Trophoblast cell (in vitro differentiated cells and primary cell): ENCODE measurements around the gene MBNL2.

Source experiments
- DNase-seq, 2 donors: peaks; one replicate each; pipeline ENCODE4 v3.0.0-alpha.2; 2016
- H2AFZ ChIP-seq: 2 replicates; pipeline ENCODE4 v1.6.1; 2013; ENCODE audit warnings: low read length, moderate library complexity, mild to moderate bottlenecking; ENCODE audit not compliant: insufficient read depth, poor library complexity
- H2AK5ac ChIP-seq: 2 replicates; pipeline ENCODE4 v1.6.1; 2013; ENCODE audit warnings: mild to moderate bottlenecking, low read length
- H2BK120ac ChIP-seq: 2 replicates; pipeline ENCODE4 v1.6.1; 2013; ENCODE audit warnings: low read length, mild to moderate bottlenecking, moderate library complexity; ENCODE audit not compliant: insufficient read depth, poor library complexity
- H2BK12ac ChIP-seq: 2 replicates; pipeline ENCODE4 v1.6.1; 2013; ENCODE audit warnings: mild to moderate bottlenecking, low read length, moderate library complexity
- H2BK5ac ChIP-seq: 2 replicates; pipeline ENCODE4 v1.6.1; 2013; ENCODE audit warnings: low read length, low read depth, moderate library complexity, mild to moderate bottlenecking; ENCODE audit not compliant: poor library complexity
- H3K14ac ChIP-seq: 2 replicates; pipeline ENCODE4 v1.6.1; 2013; ENCODE audit warnings: mild to moderate bottlenecking, low read length
- H3K18ac ChIP-seq: 2 replicates; pipeline ENCODE4 v1.6.1; 2013; ENCODE audit warnings: mild to moderate bottlenecking, low read length
- H3K23ac ChIP-seq: 2 replicates; pipeline ENCODE4 v1.6.1; 2013; ENCODE audit warnings: low read length
- H3K27ac ChIP-seq: 2 replicates; pipeline ENCODE4 v1.5.1; 2013; ENCODE audit warnings: low read depth, mild to moderate bottlenecking, inconsistent platforms, low read length, moderate library complexity
- H3K27me3 ChIP-seq: 2 replicates; pipeline ENCODE4 v1.6.1; 2013; ENCODE audit warnings: inconsistent platforms, mild to moderate bottlenecking, low read length, moderate library complexity; ENCODE audit not compliant: insufficient read depth
- H3K36me3 ChIP-seq, 2 experiments: 1 replicate in 1 of 2; 2 replicates in 1 of 2; pipeline ENCODE4 v1.6.1; 2013; ENCODE audit warnings: low read length in 2 of 2, mild to moderate bottlenecking in 2 of 2, moderate library complexity in 1 of 2; ENCODE audit not compliant: insufficient read depth in 2 of 2, control insufficient read depth in 1 of 2
- H3K4ac ChIP-seq: 2 replicates; pipeline ENCODE4 v1.6.1; 2013; ENCODE audit warnings: low read depth, mild to moderate bottlenecking, low read length, moderate library complexity
- H3K4me1 ChIP-seq, 2 experiments: 1 replicate in 1 of 2; 2 replicates in 1 of 2; pipeline ENCODE4 v1.6.1; 2013; ENCODE audit warnings: low read length in 2 of 2, mild to moderate bottlenecking in 2 of 2, moderate library complexity in 1 of 2; ENCODE audit not compliant: insufficient read depth in 2 of 2, control insufficient read depth in 1 of 2
- H3K4me2 ChIP-seq: 2 replicates; pipeline ENCODE4 v1.6.1; 2013; ENCODE audit warnings: inconsistent platforms, mild to moderate bottlenecking, low read length, moderate library complexity
- H3K4me3 ChIP-seq: 2 replicates; pipeline ENCODE4 v1.5.1; 2013; ENCODE audit warnings: mild to moderate bottlenecking, low read depth, low read length, inconsistent platforms
- H3K79me1 ChIP-seq: one replicate; pipeline ENCODE4 v1.6.1; 2013; ENCODE audit warnings: low read length
- H3K79me2 ChIP-seq: 2 replicates; pipeline ENCODE4 v1.6.1; 2013; ENCODE audit warnings: low read length, mild to moderate bottlenecking; ENCODE audit not compliant: control insufficient read depth, insufficient read depth, poor library complexity
- H3K9ac ChIP-seq: 2 replicates; pipeline ENCODE4 v1.6.1; 2013; ENCODE audit warnings: mild to moderate bottlenecking, low read length
- H3K9me3 ChIP-seq: 2 replicates; pipeline ENCODE4 v1.6.1; 2013; ENCODE audit warnings: low read depth, mild to moderate bottlenecking, control low read depth, inconsistent platforms, low read length; ENCODE audit not compliant: insufficient read depth
- H4K12ac ChIP-seq: 2 replicates; pipeline ENCODE4 v1.6.1; 2013; ENCODE audit warnings: low read depth, mild to moderate bottlenecking, low read length, moderate library complexity
- H4K8ac ChIP-seq: 2 replicates; pipeline ENCODE4 v1.6.1; 2013; ENCODE audit warnings: low read depth, mild to moderate bottlenecking, low read length, moderate library complexity
- H4K91ac ChIP-seq: one replicate; pipeline ENCODE4 v1.6.1; 2013; ENCODE audit warnings: low read depth, mild to moderate bottlenecking, low read length, moderate library complexity
- WGBS: extraction: QIAGEN DNeasy Blood & Tissue Kit; methylation state at CpG from one replicate; pipeline ENCODE4 v1.1.7; 2013; ENCODE audit warnings: missing lambda C conversion rate; ENCODE audit not compliant: insufficient read length, insufficient coverage; ENCODE audit errors: extremely low coverage; 5-methylcytosine and 5-hydroxymethylcytosine counted together

The MBNL2 gene

DNA sequence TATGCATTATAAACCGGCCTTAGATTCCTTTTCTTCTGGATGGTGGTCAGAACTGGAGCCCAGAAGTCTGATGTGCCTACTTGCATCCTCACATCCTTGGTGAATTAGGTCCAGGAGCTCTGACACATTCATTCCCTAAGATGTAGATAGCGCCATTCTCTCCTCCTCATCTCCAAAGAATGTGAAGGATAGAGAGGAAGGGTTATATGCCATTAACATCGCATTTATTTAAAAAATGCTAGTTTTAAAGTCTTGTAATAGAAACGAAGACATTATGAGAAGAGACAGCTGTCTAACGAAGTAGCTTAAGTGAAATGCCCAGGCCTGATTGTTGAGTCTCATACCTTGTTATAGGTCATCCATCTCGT is 9.7 kb downstream of the MBNL2 start:
- H3K14ac ChIP-seq: no peak overlapping the region
- H3K9me3 ChIP-seq: no peaks in the 10 kb centered on the region
- whole genome bisulfite sequencing: no CpG with 5 or more reads among the region's 6 CpGs
- no peak overlapping the region for H3K4me3 ChIP-seq
- no peak overlapping the region for H3K9ac ChIP-seq
- peak in 1 of 2 donors; percentile 40 for DNase-seq
- H3K23ac ChIP-seq: no peak overlapping the region
- H2AFZ ChIP-seq: no peak overlapping the region
- H2BK120ac ChIP-seq: no peak overlapping the region
- H3K36me3 ChIP-seq: peaks cover 8 to 22% of the 10 kb centered on the region in 2 experiments
- no peak overlapping the region for H2BK12ac ChIP-seq
- H4K8ac ChIP-seq: no peak overlapping the region
- no peak overlapping the region for H3K18ac ChIP-seq
- H2AK5ac ChIP-seq: no peak overlapping the region
- H3K4me1 ChIP-seq: peaks cover 6 to 23% of the 10 kb centered on the region in 2 experiments
- peaks cover 27% of the 10 kb centered on the region for H3K79me2 ChIP-seq
- no peak overlapping the region for H2BK5ac ChIP-seq
- H4K91ac ChIP-seq: no peak overlapping the region
- no peaks in the 10 kb centered on the region for H3K27me3 ChIP-seq
- no peak overlapping the region for H3K27ac ChIP-seq
- no peak overlapping the region for H4K12ac ChIP-seq
- peak overlapping the region; percentile 84 for H3K4ac ChIP-seq
- no peak overlapping the region for H3K4me2 ChIP-seq
- peaks cover 6% of the 10 kb centered on the region for H3K79me1 ChIP-seq

DNA sequence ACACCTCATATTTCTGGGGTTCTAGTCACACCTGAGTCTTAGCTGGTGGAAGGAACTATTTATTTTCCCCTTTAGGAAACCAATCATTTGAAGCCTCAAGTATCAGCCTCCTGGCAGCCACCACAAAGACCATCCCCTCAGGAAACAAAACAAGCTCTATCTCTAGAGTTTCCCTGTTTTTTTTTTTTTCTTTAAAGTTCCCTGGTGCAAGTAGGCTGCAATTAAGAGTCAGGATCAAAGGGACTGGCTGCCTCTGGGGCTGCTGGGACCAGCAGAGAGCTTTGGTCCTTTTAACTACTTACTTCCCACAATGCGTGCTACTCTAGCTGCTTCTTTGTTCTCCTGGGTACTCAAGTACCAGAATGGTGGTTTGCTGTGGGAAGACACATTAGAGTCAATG is 11.4 kb downstream of the MBNL2 start:
- Histone ChIP-seq H3K18ac (no peak overlapping the region), H3K4ac (peak overlapping the region; percentile 52), H3K4me1 (peaks cover 1 to 18% of the 10 kb centered on the region in 2 experiments), H3K9me3 (no peaks in the 10 kb centered on the region), H3K36me3 (peaks cover 10 to 25% of the 10 kb centered on the region in 2 experiments), H3K27ac (peak overlapping the region; percentile 8), H3K14ac (no peak overlapping the region), H2AFZ (no peak overlapping the region), H2BK120ac (no peak overlapping the region), H3K79me1 (peaks cover 3% of the 10 kb centered on the region), H4K8ac (no peak overlapping the region), H3K4me2 (no peak overlapping the region), H3K79me2 (peaks cover 25% of the 10 kb centered on the region), H4K91ac (no peak overlapping the region), H3K4me3 (no peak overlapping the region), H3K27me3 (no peaks in the 10 kb centered on the region), H3K23ac (no peak overlapping the region), H3K9ac (no peak overlapping the region), H2BK5ac (no peak overlapping the region), H2BK12ac (no peak overlapping the region), H2AK5ac (no peak overlapping the region), H4K12ac (no peak overlapping the region)
- no CpG with 5 or more reads among the region's 1 CpG for WGBS
- DNase-seq: no peak

DNA sequence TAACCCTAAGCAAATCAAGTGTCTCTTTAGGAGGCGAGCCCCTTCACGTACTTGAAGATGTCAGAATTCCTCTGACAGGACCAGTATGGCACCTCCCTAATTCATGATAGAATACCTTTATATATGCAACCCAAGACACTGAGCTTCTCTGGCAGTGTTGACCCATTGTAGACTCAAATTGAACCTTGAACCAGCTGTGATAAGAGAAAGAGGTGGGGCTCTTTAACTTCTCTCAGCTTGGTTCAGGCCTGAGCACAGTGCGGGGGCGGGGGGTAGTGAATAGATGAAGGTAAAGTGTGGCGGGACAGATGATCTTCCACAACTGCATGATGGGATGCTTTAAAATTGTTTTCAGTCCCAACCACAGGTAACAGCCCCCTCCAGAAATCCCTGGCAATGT is 12.1 kb downstream of the MBNL2 start:
- H3K4me3 ChIP-seq: no peak overlapping the region
- no peak overlapping the region for H3K4me2 ChIP-seq
- H3K27ac ChIP-seq: no peak overlapping the region
- no peak overlapping the region for H2BK120ac ChIP-seq
- no peaks in the 10 kb centered on the region for H3K27me3 ChIP-seq
- DNase-seq: no peak
- no peak overlapping the region for H3K23ac ChIP-seq
- H2BK12ac ChIP-seq: no peak overlapping the region
- peak overlapping the region; percentile 25 for H3K4ac ChIP-seq
- no peak overlapping the region for H3K9ac ChIP-seq
- H4K8ac ChIP-seq: no peak overlapping the region
- no peak overlapping the region for H4K12ac ChIP-seq
- H3K18ac ChIP-seq: no peak overlapping the region
- H3K36me3 ChIP-seq: peaks cover 11 to 25% of the 10 kb centered on the region in 2 experiments
- no peak overlapping the region for H4K91ac ChIP-seq
- no peak overlapping the region for H2AFZ ChIP-seq
- H3K9me3 ChIP-seq: no peaks in the 10 kb centered on the region
- H2AK5ac ChIP-seq: no peak overlapping the region
- no CpG with 5 or more reads among the region's 5 CpGs for WGBS
- H3K14ac ChIP-seq: no peak overlapping the region
- H3K79me2 ChIP-seq: peaks cover 24% of the 10 kb centered on the region
- H2BK5ac ChIP-seq: no peak overlapping the region
- peaks cover 0 to 18% of the 10 kb centered on the region in 2 experiments for H3K4me1 ChIP-seq
- H3K79me1 ChIP-seq: peaks cover 3% of the 10 kb centered on the region

DNA sequence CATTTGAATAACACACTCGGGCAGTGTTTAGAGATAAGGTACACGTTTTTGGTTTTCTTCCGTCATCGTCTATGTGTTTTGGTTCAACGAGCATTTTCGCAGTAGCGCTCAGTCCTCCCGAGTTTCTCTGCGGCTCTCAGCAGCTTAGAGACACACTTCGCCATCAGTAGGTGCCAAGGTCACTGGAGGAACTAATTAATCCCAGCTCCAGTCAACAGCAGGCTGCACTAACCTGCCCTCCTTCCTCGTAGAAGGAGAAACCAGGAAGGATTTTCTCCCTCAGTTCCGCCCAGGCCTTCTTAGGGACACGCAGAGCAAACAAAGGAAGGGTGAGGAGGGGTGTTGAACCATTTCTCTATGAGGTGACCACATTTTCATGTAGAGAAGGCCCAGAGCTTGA is 12.6 kb downstream of the MBNL2 start:
- WGBS: no CpG with 5 or more reads among the region's 13 CpGs

More for the DNA sequence above, 12.6 kb downstream of the MBNL2 start:
- Histone ChIP-seq H2AFZ (no peak overlapping the region), H3K4ac (peak overlapping the region; percentile 25), H3K4me2 (no peak overlapping the region), H4K91ac (no peak overlapping the region), H3K9ac (no peak overlapping the region), H3K18ac (no peak overlapping the region), H3K27me3 (no peaks in the 10 kb centered on the region), H3K9me3 (no peaks in the 10 kb centered on the region), H3K4me3 (no peak overlapping the region), H3K79me2 (peaks cover 24% of the 10 kb centered on the region), H4K8ac (no peak overlapping the region), H2BK12ac (no peak overlapping the region), H2AK5ac (no peak overlapping the region), H3K14ac (no peak overlapping the region), H3K79me1 (peaks cover 3% of the 10 kb centered on the region), H3K27ac (no peak overlapping the region), H3K23ac (no peak overlapping the region), H2BK5ac (no peak overlapping the region), H3K36me3 (peaks cover 11 to 25% of the 10 kb centered on the region in 2 experiments), H2BK120ac (no peak overlapping the region), H4K12ac (no peak overlapping the region), H3K4me1 (peaks cover 0 to 18% of the 10 kb centered on the region in 2 experiments)
- no peak for DNase-seq
